Measurements from ENCODE around the gene SLC20A1.
"Not testable (repeated sequence)": the region's sequence is repeated elsewhere in the genome, so short reads cannot be mapped to it uniquely, and the experiment has no call there.

SLC20A1 gene

GRCh38 chr2:112690853-112691401 is 45.2 kb downstream of the SLC20A1 start:
- peak; percentile 72 to 77 for ATAC-seq (replicated peaks)
- Mint-ChIP-seq H3K4me3 (peak overlapping the region; percentile 66 to 80), H3K4me1 (peaks cover 34 to 51% of the 10 kb centered on the region in 2 donors), H3K27me3 (no peaks in the 10 kb centered on the region), H3K36me3 (no peaks in the 10 kb centered on the region), H3K9me3 (no peaks in the 10 kb centered on the region), H3K27ac (peak overlapping the region; percentile 73)
- peak; percentile 50 for DNase-seq

DNA sequence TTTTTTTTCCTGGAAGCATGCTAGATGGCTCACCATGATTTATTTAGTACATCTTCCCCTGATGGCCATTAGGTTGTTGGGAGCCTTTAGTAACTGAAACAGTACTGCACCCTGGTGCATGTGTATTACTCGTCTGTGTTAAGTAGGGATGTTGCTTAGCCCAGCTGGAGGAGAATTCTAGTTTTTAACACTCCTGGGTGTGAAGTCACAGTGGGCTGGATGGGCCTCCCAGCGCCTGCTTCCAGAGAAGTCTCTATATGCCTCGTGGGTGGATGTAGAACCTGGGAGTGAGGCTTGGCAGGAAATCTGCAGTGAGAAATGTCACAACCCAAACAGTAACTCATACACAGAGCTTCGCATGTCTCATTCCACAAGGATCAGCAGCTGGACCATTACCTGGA is 46.1 kb downstream of the SLC20A1 start:
- ATAC-seq (replicated peaks), result no peak
- no peaks in the 10 kb centered on the region for H3K9me3 Mint-ChIP-seq
- H3K27ac Mint-ChIP-seq, result peak overlapping the region; percentile 33
- H3K4me1 Mint-ChIP-seq, result peaks cover 33 to 48% of the 10 kb centered on the region in 2 donors
- H3K27me3 Mint-ChIP-seq, result no peaks in the 10 kb centered on the region
- no peak overlapping the region for H3K4me3 Mint-ChIP-seq
- no peaks in the 10 kb centered on the region for H3K36me3 Mint-ChIP-seq
- no peak for DNase-seq

DNA sequence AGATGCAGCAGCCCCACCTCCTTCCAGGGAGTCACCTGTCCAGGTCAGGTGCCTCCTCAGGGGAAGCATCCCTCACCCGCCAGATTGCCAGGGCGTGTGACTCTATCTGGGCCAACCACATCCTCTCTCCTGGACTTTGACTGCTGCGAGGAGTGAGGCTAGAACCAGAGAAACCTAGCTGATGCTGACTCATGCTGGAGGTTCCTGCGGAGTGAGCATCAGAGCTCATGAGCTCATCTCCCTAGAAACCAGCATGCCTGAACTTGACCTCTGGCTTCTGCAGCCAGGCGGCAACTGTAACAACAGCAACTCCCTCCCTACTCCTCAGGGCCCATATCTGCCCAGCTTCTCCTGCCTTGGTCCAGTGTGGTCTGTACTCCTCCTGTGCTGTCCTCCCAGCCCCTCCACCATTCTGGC is 46.8 kb downstream of the SLC20A1 start:
- Mint-ChIP-seq H3K4me3 (peak overlapping the region; percentile 38 to 41), H3K27me3 (no peaks in the 10 kb centered on the region), H3K9me3 (no peaks in the 10 kb centered on the region), H3K4me1 (peaks cover 36 to 48% of the 10 kb centered on the region in 2 donors), H3K36me3 (no peaks in the 10 kb centered on the region), H3K27ac (peak overlapping the region; percentile 38)
- ATAC-seq (replicated peaks) (peak; percentile 83), DNase-seq (no peak)

DNA sequence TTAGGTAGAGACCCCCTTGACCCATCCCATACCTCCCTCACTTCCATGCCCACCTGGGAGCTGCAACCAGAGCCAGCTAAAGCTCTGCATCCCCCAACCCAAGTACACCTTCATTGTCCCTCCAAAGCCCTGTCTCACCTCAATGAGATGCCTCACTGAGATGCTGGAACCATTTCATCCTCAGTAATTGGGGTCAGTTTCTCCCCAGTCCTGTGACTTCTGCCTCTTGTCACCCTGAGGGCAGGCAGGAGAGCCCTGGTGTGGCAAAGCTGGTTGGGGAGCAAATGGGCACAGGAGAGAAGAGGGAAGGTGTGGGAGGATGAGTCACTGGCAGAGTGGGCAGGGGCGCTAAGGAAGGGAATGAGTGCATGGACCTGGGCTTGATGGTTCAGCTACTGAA is 47.2 kb downstream of the SLC20A1 start:
- H3K27ac Mint-ChIP-seq, result peak overlapping the region; percentile 38
- peak overlapping the region; percentile 38 to 41 for H3K4me3 Mint-ChIP-seq
- no peaks in the 10 kb centered on the region for H3K9me3 Mint-ChIP-seq
- peaks cover 37 to 48% of the 10 kb centered on the region in 2 donors for H3K4me1 Mint-ChIP-seq
- ATAC-seq (replicated peaks), result peak; percentile 23 to 26
- no peak for DNase-seq
- no peaks in the 10 kb centered on the region for H3K27me3 Mint-ChIP-seq
- no peaks in the 10 kb centered on the region for H3K36me3 Mint-ChIP-seq

- Mint-ChIP-seq H3K4me3 (no peak overlapping the region), H3K4me1 (peaks cover 35 to 42% of the 10 kb centered on the region in 2 donors), H3K36me3 (no peaks in the 10 kb centered on the region), H3K9me3 (no peaks in the 10 kb centered on the region), H3K27ac (peak overlapping the region; percentile 81), H3K27me3 (no peaks in the 10 kb centered on the region)
- ATAC-seq (replicated peaks), result no peak
- no peak for DNase-seq
These were observed 47.9 kb downstream of the SLC20A1 start for GRCh38 chr2:112693596-112693995.

GRCh38 chr2:112694182-112694581 is 48.4 kb downstream of the SLC20A1 start:
- ATAC-seq (replicated peaks) (no peak), DNase-seq (no peak)
- Mint-ChIP-seq H3K9me3 (no peaks in the 10 kb centered on the region), H3K27ac (no peak overlapping the region), H3K4me1 (peaks cover 37 to 45% of the 10 kb centered on the region in 2 donors), H3K27me3 (no peaks in the 10 kb centered on the region), H3K4me3 (no peak overlapping the region), H3K36me3 (no peaks in the 10 kb centered on the region)

DNA sequence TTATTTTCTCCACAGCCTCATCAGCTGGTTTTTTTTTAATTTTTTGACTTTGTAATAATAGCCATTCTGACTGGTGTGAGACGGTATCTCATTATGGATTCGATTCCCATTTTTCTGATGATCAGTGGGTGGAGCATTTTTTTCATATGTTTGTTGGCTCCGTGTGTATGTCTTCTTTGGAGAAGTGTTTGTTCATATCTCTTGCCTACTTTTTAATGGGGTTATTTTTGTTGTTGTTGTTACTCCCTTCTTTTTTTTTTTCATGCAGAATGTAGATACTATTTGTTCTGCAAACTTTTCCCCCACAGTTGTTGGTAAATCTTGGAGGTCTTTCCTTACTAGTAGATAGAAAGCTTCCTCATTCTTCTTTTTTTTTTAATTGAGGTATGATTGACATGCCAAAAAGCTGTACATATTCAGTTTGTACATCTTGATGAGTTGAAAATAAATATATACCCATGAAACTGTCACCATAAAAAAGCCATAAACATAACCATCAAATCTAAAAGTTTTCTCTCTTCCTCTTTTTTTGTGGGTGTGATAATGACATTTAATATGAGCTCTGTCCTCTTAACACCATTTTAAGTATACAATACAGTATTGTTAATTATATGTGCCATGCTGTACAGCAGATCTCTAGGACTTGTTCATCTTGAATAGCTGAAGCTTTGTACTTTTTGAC is 53.2 kb downstream of the SLC20A1 start:
- H3K4me1 Mint-ChIP-seq, result peaks cover 35 to 47% of the 10 kb centered on the region in 2 donors
- no peak for ATAC-seq (replicated peaks)
- H3K4me3 Mint-ChIP-seq, result peak overlapping the region in 1 of 2 donors; percentile 35

GRCh38 chr2:112699984-112700667 is 54.4 kb downstream of the SLC20A1 start:
- H3K27me3 Mint-ChIP-seq, result no peaks in the 10 kb centered on the region
- peaks cover 42 to 56% of the 10 kb centered on the region in 2 donors for H3K4me1 Mint-ChIP-seq
- DNase-seq (no peak), ATAC-seq (replicated peaks) (peak; percentile 39 to 47)
- peak overlapping the region; percentile 84 for H3K27ac Mint-ChIP-seq
- no peaks in the 10 kb centered on the region for H3K36me3 Mint-ChIP-seq
- peak overlapping the region; percentile 29 to 48 for H3K4me3 Mint-ChIP-seq
- H3K9me3 Mint-ChIP-seq, result peaks cover 0 to 2% of the 10 kb centered on the region in 2 donors

More for the DNA sequence above, 53.2 kb downstream of the SLC20A1 start:
- DNase-seq, result no peak
- Mint-ChIP-seq H3K9me3 (no peaks in the 10 kb centered on the region), H3K36me3 (no peaks in the 10 kb centered on the region), H3K27me3 (no peaks in the 10 kb centered on the region), H3K27ac (peak overlapping the region; percentile 6)

GRCh38 chr2:112701052-112701451 is 55.3 kb downstream of the SLC20A1 start:
- peaks cover 0 to 2% of the 10 kb centered on the region in 2 donors for H3K9me3 Mint-ChIP-seq
- ATAC-seq (replicated peaks) (peak in 1 of 2 donors; percentile 25), DNase-seq (no peak)
- H3K4me3 Mint-ChIP-seq, result peak overlapping the region; percentile 22 to 32
- H3K4me1 Mint-ChIP-seq, result peaks cover 51 to 63% of the 10 kb centered on the region in 2 donors
- peak overlapping the region; percentile 81 for H3K27ac Mint-ChIP-seq
- no peaks in the 10 kb centered on the region for H3K27me3 Mint-ChIP-seq
- H3K36me3 Mint-ChIP-seq, result no peaks in the 10 kb centered on the region

GRCh38 chr2:112703684-112704083 is 57.9 kb downstream of the SLC20A1 start:
- ATAC-seq (replicated peaks) (no peak), DNase-seq (no peak)
- Mint-ChIP-seq H3K27ac (no peak overlapping the region), H3K4me1 (peaks cover 58 to 85% of the 10 kb centered on the region in 2 donors), H3K4me3 (no peak overlapping the region), H3K9me3 (peaks cover 0 to 2% of the 10 kb centered on the region in 2 donors), H3K27me3 (no peaks in the 10 kb centered on the region), H3K36me3 (no peaks in the 10 kb centered on the region)

DNA sequence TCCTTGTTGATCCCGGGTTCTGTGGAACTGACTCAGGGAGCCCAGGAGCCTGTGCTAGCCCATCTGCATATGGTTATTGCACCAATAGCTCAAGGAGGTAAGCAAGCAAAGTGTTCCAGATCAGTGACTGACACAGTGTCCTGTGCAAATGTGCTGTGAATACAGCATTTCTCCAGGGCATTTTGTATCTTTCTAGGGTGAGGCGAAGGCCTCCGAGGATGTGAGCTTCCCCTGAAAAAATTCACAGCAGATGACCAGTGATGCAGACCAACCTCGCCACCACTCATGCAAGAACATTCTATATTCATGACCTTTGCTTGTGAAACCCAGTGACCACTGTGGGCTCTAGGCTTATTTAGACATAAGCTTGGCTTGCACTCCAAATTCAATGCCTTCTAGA is 59.8 kb downstream of the SLC20A1 start:
- ATAC-seq (replicated peaks) (peak; percentile 24 to 39), DNase-seq (no peak)
- H3K9me3 Mint-ChIP-seq, result peaks cover 0 to 2% of the 10 kb centered on the region in 2 donors
- H3K4me3 Mint-ChIP-seq, result peak overlapping the region; percentile 70
- no peaks in the 10 kb centered on the region for H3K27me3 Mint-ChIP-seq
- peak overlapping the region; percentile 93 for H3K27ac Mint-ChIP-seq
- H3K36me3 Mint-ChIP-seq, result no peaks in the 10 kb centered on the region
- peaks cover 49 to 85% of the 10 kb centered on the region in 2 donors for H3K4me1 Mint-ChIP-seq

- Mint-ChIP-seq H3K4me1 (peaks cover 49 to 85% of the 10 kb centered on the region in 2 donors), H3K27me3 (no peaks in the 10 kb centered on the region), H3K36me3 (no peaks in the 10 kb centered on the region), H3K4me3 (peak overlapping the region; percentile 70), H3K27ac (peak overlapping the region; percentile 93), H3K9me3 (peaks cover 0 to 2% of the 10 kb centered on the region in 2 donors)
- DNase-seq (peak; percentile 48), ATAC-seq (replicated peaks) (peak; percentile 72 to 76)
These were observed 60.5 kb downstream of the SLC20A1 start for GRCh38 chr2:112706170-112706664.

DNA sequence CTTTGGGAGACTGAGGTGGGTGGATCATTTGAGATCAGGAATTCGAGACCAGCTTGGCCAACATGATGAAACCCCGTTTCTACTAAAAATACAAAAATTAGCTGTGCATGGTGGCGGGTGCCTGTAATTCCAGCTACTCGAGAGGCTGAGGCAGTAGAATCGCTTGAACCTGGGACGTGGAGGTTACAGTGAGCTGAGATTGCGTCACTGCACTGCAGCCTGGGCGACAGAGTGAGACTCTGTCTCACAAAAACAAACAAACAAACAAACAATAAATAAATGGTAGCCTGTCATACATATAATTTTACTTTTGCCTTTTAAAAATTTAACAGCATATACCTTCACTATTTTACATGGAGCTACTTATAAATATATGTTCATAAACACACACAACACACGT is 61.2 kb downstream of the SLC20A1 start:
- Mint-ChIP-seq H3K27ac (peak overlapping the region; percentile 92), H3K4me1 (peaks cover 48 to 81% of the 10 kb centered on the region in 2 donors)
- H3K36me3 Mint-ChIP-seq; H3K27me3 Mint-ChIP-seq; H3K4me3 Mint-ChIP-seq; H3K9me3 Mint-ChIP-seq; ATAC-seq (replicated peaks); DNase-seq: not testable (repeated sequence)

DNA sequence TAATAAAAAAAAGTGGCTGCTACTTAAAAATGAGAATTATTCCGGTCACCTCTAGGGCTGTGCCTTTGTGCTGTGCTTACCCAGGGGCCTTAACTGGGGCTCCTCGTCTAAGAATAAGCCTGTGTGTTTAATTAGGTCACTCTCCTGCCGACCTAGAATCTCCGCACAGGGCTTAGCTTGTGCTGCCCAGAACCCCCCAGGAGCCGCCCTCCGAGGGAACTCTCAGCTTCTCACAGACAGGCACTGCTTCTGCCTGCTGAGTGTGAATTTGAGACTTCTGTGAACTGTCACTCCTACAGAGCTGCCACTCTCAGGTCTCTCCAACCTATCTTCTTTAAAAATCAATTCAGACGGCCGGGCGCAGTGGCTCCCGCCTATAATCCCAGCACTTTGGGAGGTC is 63.2 kb downstream of the SLC20A1 start:
- H3K4me1 Mint-ChIP-seq, result peaks cover 58 to 93% of the 10 kb centered on the region in 2 donors
- H3K36me3 Mint-ChIP-seq, result no peaks in the 10 kb centered on the region
- peaks cover 0 to 2% of the 10 kb centered on the region in 2 donors for H3K9me3 Mint-ChIP-seq
- ATAC-seq (replicated peaks) (no peak), DNase-seq (no peak)
- peak overlapping the region; percentile 5 to 35 for H3K4me3 Mint-ChIP-seq
- peak overlapping the region; percentile 83 for H3K27ac Mint-ChIP-seq
- H3K27me3 Mint-ChIP-seq, result no peaks in the 10 kb centered on the region
